GM18858 (cell line): ENCODE results near the gene TMEM220.

Experiments
- ATAC-seq: cut with Tn5 transposase; IDR thresholded peaks from one replicate; pipeline ENCODE4 v1.9.1; 2021; ENCODE audit not compliant: unreplicated experiment

TMEM220 gene

GRCh38 chr17:10673312-10673711 lies 56.5 kb downstream of the TMEM220 start:
- ATAC-seq: no peak

DNA sequence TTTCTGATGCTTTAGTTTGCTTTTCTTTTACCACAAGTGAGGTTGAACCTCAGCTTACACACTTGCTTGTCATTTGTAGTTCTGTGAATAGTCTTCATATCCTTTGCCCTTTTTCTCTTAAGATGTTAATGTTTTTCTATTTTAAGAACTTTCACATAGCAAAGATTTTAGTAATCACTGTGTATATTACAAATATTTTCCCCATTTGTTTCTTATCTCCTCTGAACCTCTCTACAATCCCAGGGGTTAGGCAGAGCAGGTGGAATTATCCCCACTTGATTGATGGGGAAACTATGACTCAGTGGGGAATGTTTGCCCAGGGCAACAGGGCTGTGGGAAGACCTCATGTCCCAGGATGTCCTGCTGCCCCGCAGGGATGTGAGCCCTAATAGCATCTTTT lies 61.0 kb downstream of the TMEM220 start:
- ATAC-seq: no peak

GRCh38 chr17:10666906-10667305 lies 62.9 kb downstream of the TMEM220 start:
- no peak for ATAC-seq

- no peak for ATAC-seq
These were observed 65.3 kb downstream of the TMEM220 start for GRCh38 chr17:10664571-10664970.
